ENCODE data around the gene RAPGEF2. TPM values are rescaled to one million over a fixed set of nuclear protein-coding genes. Genes with fewer than 3 reads are reported as not detected.

Gene RAPGEF2
- total RNA-seq, 1 experiment from 2014 or later: 37.1 TPM

DNA sequence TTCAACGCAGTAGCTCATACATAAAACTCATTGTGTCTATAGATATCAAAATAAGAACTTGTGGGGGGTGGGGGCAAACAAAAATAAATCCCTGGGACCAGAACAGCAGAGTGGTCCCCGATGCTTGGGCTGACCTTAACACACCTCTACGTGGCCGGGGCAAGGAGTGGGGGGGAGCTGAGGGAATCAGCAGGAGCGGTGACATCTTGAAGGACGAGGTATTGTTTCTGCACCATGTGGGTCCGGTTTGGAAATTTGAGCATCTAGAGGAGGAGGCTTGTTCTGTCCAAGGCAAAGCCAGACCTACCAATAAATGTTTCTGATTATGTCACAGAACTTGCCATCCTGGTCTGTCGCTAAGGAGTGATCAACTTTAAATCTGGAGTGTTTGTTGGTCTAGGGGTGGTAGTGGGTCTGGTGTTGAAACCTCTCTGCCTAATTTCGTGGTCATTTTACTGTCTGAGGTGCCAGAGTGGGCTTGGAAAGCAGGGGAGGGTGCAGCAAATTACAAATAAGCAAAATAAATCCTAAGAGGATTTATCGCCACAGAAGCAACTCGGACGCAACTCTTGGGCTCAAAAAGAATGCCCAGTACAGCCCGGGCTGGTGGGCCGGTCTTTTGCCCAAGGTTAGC, 774 bp upstream of the RAPGEF2 start:
- Histone ChIP-seq H3K9me3 (ENCODE audit: control insufficient read depth, low read depth, low read length) (no peaks in the 10 kb centered on the region), H3K18ac (ENCODE audit: insufficient read length, low read depth, low read length) (peak overlapping the region; percentile 1), H4K91ac (ENCODE audit: insufficient read length, low read depth, low read length) (no peak overlapping the region), H3K9ac (ENCODE audit: extremely low read depth, insufficient read length, low read length) (peak overlapping the region; percentile 25), H3K4ac (ENCODE audit: low read depth, low read length) (no peak overlapping the region), H3K4me2 (ENCODE audit: insufficient read depth, insufficient read length, low read length) (peak overlapping the region; percentile 87), H3K56ac (ENCODE audit: insufficient read length, low read depth, low read length) (no peak overlapping the region), H3K79me1 (ENCODE audit: insufficient read depth, low read depth, low read length, poor library complexity, severe bottlenecking) (peaks cover 5% of the 10 kb centered on the region), H2BK15ac (ENCODE audit: low read depth, low read length) (no peak overlapping the region), H4K5ac (ENCODE audit: insufficient read length, low read depth, low read length) (no peak overlapping the region), H3K27ac (ENCODE audit: insufficient read length, low read depth, low read length) (no peak overlapping the region), H4K20me1 (ENCODE audit: control insufficient read depth, insufficient read depth, insufficient read length) (no peaks in the 10 kb centered on the region), H3K79me2 (ENCODE audit: insufficient read depth, low read length) (peaks cover 14% of the 10 kb centered on the region; the same call in 1 of the 2 replicates), H2AK5ac (ENCODE audit: insufficient read length, low read length) (no peak overlapping the region), H2AFZ (ENCODE audit: low read length) (no peak overlapping the region), H3K23ac (ENCODE audit: insufficient read length, low read depth, low read length) (no peak overlapping the region), H3K4me1 (ENCODE audit: insufficient read depth, low read length) (peaks cover 15% of the 10 kb centered on the region; the same call in 1 of the 2 replicates), H3K14ac (ENCODE audit: insufficient read depth, low read length) (no peak overlapping the region), H2BK5ac (ENCODE audit: insufficient read length, low read length) (no peak overlapping the region), H4K8ac (replicated peaks; ENCODE audit: insufficient read length, low read depth, low read length) (no peak overlapping the region), H3K23me2 (ENCODE audit: insufficient read length, low read depth, low read length, poor library complexity, severe bottlenecking) (peaks cover 15% of the 10 kb centered on the region), H2BK20ac (ENCODE audit: low read depth, low read length, poor library complexity, severe bottlenecking) (no peak overlapping the region), H2BK120ac (ENCODE audit: low read depth, low read length, poor library complexity, severe bottlenecking) (no peak overlapping the region), H3T11ph (ENCODE audit: low read length) (no peak overlapping the region), H3K27me3 (ENCODE audit: insufficient read depth, low read length) (no peaks in the 10 kb centered on the region), H2BK12ac (ENCODE audit: insufficient read length, low read depth, low read length) (no peak overlapping the region)
- TF ChIP-seq, protein P1, sequence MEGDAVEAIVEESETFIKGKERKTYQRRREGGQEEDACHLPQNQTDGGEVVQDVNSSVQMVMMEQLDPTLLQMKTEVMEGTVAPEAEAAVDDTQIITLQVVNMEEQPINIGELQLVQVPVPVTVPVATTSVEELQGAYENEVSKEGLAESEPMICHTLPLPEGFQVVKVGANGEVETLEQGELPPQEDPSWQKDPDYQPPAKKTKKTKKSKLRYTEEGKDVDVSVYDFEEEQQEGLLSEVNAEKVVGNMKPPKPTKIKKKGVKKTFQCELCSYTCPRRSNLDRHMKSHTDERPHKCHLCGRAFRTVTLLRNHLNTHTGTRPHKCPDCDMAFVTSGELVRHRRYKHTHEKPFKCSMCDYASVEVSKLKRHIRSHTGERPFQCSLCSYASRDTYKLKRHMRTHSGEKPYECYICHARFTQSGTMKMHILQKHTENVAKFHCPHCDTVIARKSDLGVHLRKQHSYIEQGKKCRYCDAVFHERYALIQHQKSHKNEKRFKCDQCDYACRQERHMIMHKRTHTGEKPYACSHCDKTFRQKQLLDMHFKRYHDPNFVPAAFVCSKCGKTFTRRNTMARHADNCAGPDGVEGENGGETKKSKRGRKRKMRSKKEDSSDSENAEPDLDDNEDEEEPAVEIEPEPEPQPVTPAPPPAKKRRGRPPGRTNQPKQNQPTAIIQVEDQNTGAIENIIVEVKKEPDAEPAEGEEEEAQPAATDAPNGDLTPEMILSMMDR (conservative IDR thresholded peaks at IDR 0.05): no peak
- peaks cover 16% of the 10 kb centered on the region for H3K27me3 Mint-ChIP-seq (ENCODE audit: low read depth)
- peak; percentile 34 for DNase-seq
- peaks cover 40 to 47% of the 10 kb centered on the region in 2 experiments for H3K4me1 Mint-ChIP-seq
- H3K27ac Mint-ChIP-seq: peak overlapping the region in 2 of 3 experiments; percentile 62 to 90; a peak in 3 of 7 replicates
- peak overlapping the region; percentile 66 to 89 for H3K4me3 Mint-ChIP-seq
- H3K9me3 Mint-ChIP-seq: no peaks in the 10 kb centered on the region; a peak in 2 of 5 replicates
- peaks cover 0 to 4% (median 0%) of the 10 kb centered on the region in 3 experiments; a peak in 1 of 7 replicates for H3K36me3 Mint-ChIP-seq (ENCODE audit: insufficient read depth in 1 of 3, low read depth in 3 of 3)
- WGBS (ENCODE audit: extremely low coverage, insufficient read length, low lambda C conversion rate): no CpG with 5 or more reads among the region's 14 CpGs
